ENCODE data around the gene CRISP2. TPM values are rescaled to one million over a fixed set of nuclear protein-coding genes. Genes with fewer than 3 reads are reported as not detected.

CRISP2 gene
- total RNA-seq, 1 donor: not detected

GRCh38 chr6:49662892-49663261 is 50.5 kb downstream of the CRISP2 start:
- H3K4me3 ChIP-seq (ENCODE audit: low read depth, low read length): no peak overlapping the region
- no peak for TF ChIP-seq CTCF (IDR thresholded peaks at IDR 0.05; ENCODE audit: insufficient read depth, low read length)
- DNase-seq (ENCODE audit: low read depth): no peak

- no peak for TF ChIP-seq CTCF (IDR thresholded peaks at IDR 0.05; ENCODE audit: insufficient read depth, low read length)
- no peak for DNase-seq (ENCODE audit: low read depth)
- H3K4me3 ChIP-seq (ENCODE audit: low read depth, low read length): no peak overlapping the region
These were observed 51.0 kb downstream of the CRISP2 start for GRCh38 chr6:49662231-49662891.

GRCh38 chr6:49653942-49654341 is 59.4 kb downstream of the CRISP2 start:
- TF ChIP-seq CTCF (IDR thresholded peaks at IDR 0.05; ENCODE audit: insufficient read depth, low read length): no peak
- no peak overlapping the region for H3K4me3 ChIP-seq (ENCODE audit: low read depth, low read length)
- no peak for DNase-seq (ENCODE audit: low read depth)

- no peak for DNase-seq (ENCODE audit: low read depth)
- no peak for TF ChIP-seq CTCF (IDR thresholded peaks at IDR 0.05; ENCODE audit: insufficient read depth, low read length)
- no peak overlapping the region for H3K4me3 ChIP-seq (ENCODE audit: low read depth, low read length)
These were observed 59.9 kb downstream of the CRISP2 start for GRCh38 chr6:49653438-49653837.

GRCh38 chr6:49651239-49651638 is 62.1 kb downstream of the CRISP2 start:
- DNase-seq (ENCODE audit: low read depth): no peak
- no peak overlapping the region for H3K4me3 ChIP-seq (ENCODE audit: low read depth, low read length)

GRCh38 chr6:49649988-49650387 is 63.4 kb downstream of the CRISP2 start:
- H3K4me3 ChIP-seq (ENCODE audit: low read depth, low read length): no peak overlapping the region
- TF ChIP-seq CTCF (IDR thresholded peaks at IDR 0.05; ENCODE audit: insufficient read depth, low read length): no peak
- no peak for DNase-seq (ENCODE audit: low read depth)

More at GRCh38 chr6:49651239-49651638, 62.1 kb downstream of the CRISP2 start:
- TF ChIP-seq CTCF (IDR thresholded peaks at IDR 0.05; ENCODE audit: insufficient read depth, low read length): no peak

GRCh38 chr6:49648036-49648435 is 65.3 kb downstream of the CRISP2 start:
- no peak for DNase-seq (ENCODE audit: low read depth)
- no peak for TF ChIP-seq CTCF (IDR thresholded peaks at IDR 0.05; ENCODE audit: insufficient read depth, low read length)

More at GRCh38 chr6:49648036-49648435, 65.3 kb downstream of the CRISP2 start:
- no peak overlapping the region for H3K4me3 ChIP-seq (ENCODE audit: low read depth, low read length)
